HL-60 (cell line): ENCODE measurements around the gene SERTAD1.
A peak's percentile ranks its signal among the peaks of the same experiment; 100 is the strongest.

ENCODE experiments used
- DNase-seq, 2 experiments: peaks; one replicate each; pipeline ENCODE4 v3.0.0-alpha.2; 2010 to 2020; ENCODE audit warnings: low read depth in 1 of 2, low spot score in 1 of 2
- H3K27ac ChIP-seq: fragments of 250-450 bp; sonication (Bioruptor Pico); replicated peaks from 2 replicates; pipeline ENCODE4 v1.5.1; 2020; ENCODE audit warnings: mild to moderate bottlenecking, moderate library complexity
- H3K27me3 ChIP-seq: fragments of 250-450 bp; sonication (Bioruptor Pico); 2 replicates; pipeline ENCODE4 v1.5.1; 2021; ENCODE audit warnings: mild to moderate bottlenecking, moderate library complexity; ENCODE audit not compliant: insufficient read depth, poor library complexity, severe bottlenecking
- H3K4me3 ChIP-seq: replicated peaks from 2 replicates; pipeline ENCODE4 v1.5.1; 2011; ENCODE audit warnings: mild to moderate bottlenecking, control low read depth, low read length; ENCODE audit not compliant: insufficient read depth
- CTCF ChIP-seq: IDR thresholded peaks from one replicate; pipeline ENCODE4 v1.5.1; 2011; ENCODE audit warnings: low read length, control low read depth, inconsistent platforms; ENCODE audit not compliant: insufficient read depth
- GABPA ChIP-seq: IDR thresholded peaks from 2 replicates; pipeline ENCODE4 v1.6.1; 2012; ENCODE audit warnings: low read depth
- POLR2AphosphoS5 ChIP-seq: IDR thresholded peaks from 2 replicates; pipeline ENCODE4 v1.6.1; 2012; ENCODE audit warnings: low read depth
- REST ChIP-seq: IDR thresholded peaks from 2 replicates; pipeline ENCODE4 v1.6.1; 2012; ENCODE audit warnings: low read depth; ENCODE audit not compliant: insufficient replicate concordance
- SPI1 ChIP-seq: IDR thresholded peaks from 2 replicates; pipeline ENCODE4 v1.6.1; 2012; ENCODE audit warnings: low read depth, mild to moderate bottlenecking, borderline replicate concordance

Gene SERTAD1

DNA sequence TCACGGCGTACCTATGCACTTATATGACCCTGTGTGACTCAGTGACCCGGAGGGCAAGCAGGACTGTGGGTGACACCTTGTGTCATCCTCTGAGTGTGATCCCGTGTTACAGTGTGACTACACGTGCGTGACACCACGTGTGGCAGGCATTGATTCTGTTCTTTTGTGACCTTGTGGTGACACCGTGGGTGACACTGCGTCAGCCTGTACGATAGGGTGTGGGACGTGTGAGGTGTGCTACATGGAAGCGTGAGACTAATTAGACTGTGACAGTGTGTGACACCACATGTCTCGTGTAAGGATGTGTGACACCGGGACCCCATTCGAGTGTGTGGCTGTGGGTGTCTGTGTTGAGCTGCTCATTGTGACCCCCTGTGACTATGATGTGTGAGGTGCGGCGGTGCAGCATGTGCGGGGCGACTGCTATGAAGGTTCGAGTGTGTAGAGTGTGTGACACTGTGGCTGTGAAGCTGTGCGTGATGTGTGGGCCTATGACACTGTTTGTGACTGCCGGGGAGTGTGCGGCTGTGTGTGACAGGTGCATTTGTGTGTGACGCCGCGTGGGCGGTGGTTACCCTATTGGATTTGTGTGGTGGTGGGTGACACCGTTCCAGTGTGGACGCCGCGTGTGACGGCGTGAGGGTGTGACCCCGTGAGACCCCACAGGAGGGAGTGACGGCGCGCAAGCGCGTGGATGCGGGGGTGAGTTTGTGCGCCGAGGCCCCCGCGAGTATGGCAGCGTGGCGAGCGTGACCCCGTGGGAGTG, 40.6 kb upstream of the SERTAD1 start:
- TF ChIP-seq REST (no peak), SPI1 (no peak), POLR2AphosphoS5 (no peak), GABPA (no peak), CTCF (no peak)
- Histone ChIP-seq H3K4me3 (peak overlapping the region; percentile 32), H3K27ac (no peak overlapping the region), H3K27me3 (peaks cover 11% of the 10 kb centered on the region)
- no peak for DNase-seq

DNA sequence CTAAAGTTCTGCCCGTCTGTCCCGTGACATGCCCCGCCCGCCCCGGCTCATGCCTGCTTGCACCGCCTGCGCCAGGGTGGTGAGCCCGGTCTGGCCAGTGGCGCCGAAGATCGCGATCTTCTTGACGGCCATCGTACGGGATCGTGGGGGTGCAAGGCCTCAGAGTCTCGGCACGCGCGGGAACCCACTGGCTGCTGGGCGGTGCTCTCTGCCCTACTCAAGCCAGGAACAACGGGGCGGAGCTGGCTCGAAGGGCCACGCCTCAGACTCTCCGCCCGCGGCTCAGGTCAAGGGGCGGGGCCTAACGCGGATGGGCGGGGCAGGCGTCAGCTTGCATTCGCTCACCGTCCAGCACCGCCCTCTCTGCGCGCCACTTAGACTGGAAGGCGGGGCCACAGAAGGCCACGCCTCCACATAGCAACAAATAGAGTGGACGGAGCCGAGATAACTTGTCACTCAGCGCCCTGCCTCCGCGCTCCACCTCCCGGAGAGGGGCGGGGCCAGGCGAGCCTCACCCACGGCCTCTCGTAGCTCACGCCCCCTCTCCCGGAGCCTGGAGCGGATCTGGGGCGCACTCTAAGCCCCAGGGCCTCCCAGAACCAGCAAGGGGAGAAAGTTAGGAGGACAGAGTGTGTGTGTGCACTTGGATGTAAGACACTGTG, 39.9 kb upstream of the SERTAD1 start, which contains the start of gene BLVRB:
BLVRB (minus strand) TSS at position 189 of the 662 bp plus-strand sequence; CDS start at position 132, 57 bp downstream.
- peak; percentile 97 to 98 for DNase-seq
- TF ChIP-seq SPI1 = no peak
- TF ChIP-seq POLR2AphosphoS5 = no peak
- TF ChIP-seq GABPA = no peak
- no peak for TF ChIP-seq REST
- TF ChIP-seq CTCF = no peak
- peak within 1 kb of the TSS; percentile 70 for H3K27ac ChIP-seq
- H3K27me3 ChIP-seq = peaks cover 11% of the 10 kb centered on the region
- H3K4me3 ChIP-seq = peak within 1 kb of the TSS; percentile 66

DNA sequence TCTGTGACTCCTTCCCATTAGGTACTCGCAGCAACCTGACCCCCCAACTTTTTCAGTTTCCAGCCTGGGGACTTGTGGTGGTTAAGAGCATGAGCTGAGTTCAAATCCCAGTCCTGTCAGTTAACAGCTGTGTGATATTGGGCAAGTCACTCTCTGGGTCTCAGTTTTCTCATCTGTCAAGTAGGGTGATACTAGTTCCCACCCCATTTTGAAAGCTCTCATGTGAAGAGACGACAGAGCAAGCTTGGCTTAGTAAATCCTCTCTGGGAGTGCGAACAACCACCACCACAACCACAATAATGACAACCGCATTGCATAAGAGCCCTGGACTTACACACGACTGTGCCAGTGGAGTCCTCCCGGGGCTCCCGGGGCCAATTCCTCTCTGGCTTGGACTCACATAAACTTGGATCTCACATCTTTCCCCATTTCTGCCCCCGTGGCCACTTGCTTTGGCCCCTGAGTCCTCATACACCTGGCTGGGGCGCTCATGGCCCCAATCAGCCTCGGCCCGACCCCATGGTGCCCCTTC, 39.3 kb upstream of the SERTAD1 start:
- no peak for TF ChIP-seq CTCF
- TF ChIP-seq REST = no peak
- TF ChIP-seq POLR2AphosphoS5 = peak; percentile 48; the same call in 1 of the 2 replicates
- no peak for TF ChIP-seq GABPA
- no peak for TF ChIP-seq SPI1
- H3K27me3 ChIP-seq = peaks cover 11% of the 10 kb centered on the region
- H3K27ac ChIP-seq = peak overlapping the region; percentile 70
- peak overlapping the region; percentile 66 for H3K4me3 ChIP-seq
- peak; percentile 92 to 94 for DNase-seq
